NCI-H82 treated with DMSO at 0.1 percent for 48 hours (cell line): ENCODE data around the gene SLC35B2.

Source experiments
- DNase-seq: peaks from one replicate; lab custom pipeline; 2025; ENCODE audit not compliant: unreplicated experiment; lab: John Stamatoyannopoulos, UW

SLC35B2 gene

DNA sequence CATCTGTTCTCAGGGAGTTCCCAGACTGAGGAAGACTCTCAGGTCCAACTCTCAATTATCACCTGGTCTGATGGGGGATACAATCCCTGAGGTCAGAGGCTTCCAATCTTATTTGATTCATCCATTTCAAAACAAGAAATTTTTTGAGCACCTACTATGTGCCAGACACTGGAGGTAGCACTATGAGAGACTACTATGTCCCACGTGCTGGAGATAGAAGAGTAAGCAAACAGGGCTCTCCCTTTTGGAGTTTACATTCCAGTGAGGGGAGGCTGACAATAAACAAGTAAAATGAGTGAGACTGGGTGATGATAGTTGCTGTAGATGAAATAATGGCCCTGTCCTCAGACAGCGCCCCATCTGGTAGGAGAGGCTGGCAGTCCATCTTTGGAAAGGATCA lies 29.4 kb upstream of the SLC35B2 start:
- no peak for DNase-seq

DNA sequence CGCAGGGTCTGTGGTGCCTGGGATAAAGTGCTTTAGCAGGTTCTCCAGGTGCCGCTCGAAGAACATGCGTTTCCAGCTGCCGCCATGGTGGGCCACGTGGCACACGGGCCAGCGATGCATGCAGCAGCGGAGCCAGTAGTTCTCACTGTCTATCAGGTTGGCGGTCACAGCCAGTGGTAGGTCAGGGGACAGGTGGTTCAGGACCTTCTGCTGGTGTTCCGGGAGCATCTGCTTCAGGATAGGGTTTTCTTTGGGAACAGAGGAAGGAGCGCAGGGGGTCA lies 28.9 kb upstream of the SLC35B2 start:
- no peak for DNase-seq

DNA sequence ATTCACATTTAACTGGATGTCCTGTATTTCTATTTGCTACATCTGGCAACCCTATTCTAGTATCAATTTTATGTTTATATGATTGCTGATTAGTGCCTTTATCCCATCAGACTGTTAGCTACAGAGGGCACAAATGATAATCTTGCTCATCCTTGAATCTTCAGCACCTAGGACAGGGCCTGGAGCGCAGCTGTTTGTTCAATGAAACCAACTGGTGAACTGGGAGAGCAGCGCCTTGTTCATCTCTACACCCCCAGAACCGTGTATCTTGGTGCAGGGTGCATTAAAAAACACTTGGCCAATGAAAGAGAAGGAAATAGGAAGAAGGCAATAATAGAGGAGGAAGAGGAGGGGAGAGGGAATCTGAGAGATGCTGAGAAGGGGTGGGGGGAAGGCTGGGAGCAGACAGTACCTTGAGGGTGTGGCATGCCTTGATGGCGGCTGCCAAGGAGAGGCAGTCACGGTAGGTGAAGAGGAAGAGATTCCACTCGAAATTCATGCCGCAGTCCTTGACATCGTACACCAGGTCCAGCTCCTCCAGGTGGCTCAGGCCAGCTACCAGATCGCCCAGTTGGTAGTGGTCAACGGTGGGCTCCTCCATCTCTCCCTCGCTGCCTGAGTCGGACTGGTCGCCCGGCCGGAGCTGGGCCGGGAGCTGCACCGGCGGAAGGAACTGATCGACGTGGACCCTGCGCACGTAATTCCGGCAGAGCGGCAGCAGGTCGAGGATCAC lies 28.4 kb upstream of the SLC35B2 start:
- no peak for DNase-seq

DNA sequence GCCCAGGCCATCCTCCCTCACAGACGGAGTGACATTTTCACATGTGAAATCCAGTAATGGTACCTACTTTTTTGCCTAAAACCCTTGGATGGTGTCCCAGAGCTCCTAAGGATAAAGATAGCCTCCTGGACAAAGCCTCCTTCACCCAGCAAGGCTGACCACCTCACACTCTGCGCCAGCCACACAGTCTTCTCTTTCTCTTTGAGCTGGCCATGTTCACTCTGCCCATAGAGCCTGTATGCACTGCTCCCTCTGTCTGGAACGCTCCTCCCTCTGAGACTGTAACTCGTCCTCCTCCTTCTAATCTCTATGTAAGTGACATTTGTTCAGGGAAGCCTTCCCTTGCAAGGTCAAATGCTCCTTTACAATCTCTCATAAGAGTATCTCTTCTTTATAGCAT lies 27.5 kb upstream of the SLC35B2 start:
- DNase-seq: no peak

DNA sequence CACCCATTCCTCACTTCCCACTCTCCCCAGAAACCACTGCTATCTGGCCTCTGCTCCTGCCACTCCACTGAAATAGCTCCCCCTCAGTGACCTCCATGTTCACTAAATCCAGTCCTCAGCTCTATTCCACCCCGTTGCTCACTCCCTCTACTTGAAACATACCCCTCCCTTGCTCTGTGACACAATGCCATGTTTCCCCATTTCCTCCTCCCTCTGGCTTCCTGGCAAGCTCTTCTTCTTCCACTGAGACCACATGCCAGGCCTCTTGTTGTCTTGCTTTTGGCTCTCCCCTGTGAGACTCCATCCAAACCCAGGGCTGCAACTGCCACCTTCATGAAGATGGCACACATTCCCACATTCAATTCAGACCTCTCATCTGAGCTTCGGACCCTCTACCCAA lies 26.8 kb upstream of the SLC35B2 start:
- DNase-seq: no peak

DNA sequence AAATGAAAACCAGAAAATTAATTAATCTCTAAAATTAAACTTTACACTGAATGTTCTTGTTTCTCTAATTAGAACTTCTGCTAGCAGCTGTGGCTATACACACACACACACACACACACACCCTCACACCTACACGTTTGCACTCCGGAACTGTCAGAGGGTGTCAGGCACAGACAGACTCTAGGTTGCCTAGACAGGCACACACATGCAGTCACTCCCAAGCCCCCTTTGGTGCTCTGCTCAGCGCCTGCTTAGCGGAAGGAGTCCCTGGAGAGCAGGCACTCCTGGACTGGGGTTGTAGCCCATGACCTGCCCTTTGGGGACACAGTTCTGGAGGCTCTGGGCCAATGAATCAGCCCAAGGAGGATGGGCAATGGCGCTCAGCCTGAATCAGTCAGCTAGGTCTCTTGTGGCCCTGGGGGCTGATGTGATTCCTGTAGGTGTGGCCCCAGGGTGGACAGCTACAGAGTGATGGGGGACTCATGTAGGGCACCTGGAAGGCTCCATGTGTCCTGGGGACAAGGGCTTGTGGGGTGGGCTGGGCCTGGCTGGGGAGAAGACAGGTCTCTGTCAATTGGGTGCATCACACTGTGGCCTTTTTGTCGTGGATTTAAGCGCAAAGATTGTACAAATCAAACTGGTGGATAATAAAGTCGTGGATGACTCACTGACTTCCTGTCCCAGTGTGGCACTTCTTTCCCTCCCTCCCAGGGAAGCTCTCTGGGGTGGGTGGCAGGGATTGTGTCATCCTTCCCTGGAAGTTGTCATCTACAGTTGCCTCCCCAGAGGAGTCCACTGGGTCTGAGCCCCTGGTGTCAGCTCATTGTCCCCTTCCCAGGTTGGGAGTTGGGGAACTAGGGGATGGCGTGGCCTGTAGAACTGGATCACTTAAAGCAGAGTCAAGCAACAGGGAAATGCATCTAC lies 21.7 kb upstream of the SLC35B2 start:
- DNase-seq: no peak

DNA sequence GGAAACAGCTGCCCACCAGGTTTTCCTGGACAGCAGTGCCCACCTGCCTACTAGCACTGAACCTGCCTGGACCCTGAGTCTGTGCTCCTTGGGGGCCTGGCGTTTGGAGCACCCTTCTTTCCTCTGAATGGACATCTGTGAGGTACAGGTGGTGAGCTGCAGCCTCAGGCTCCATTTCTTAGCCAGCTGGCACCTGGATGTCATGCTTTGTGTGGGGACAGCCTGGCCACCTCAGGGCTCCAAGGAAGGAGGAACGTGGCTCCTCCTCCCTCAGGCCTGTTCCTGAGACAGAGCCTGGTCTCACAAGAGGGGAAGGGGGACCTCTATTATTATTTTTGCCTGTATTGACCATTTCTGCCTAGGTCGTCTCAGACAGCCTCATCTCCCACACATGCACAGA lies 21.0 kb upstream of the SLC35B2 start:
- DNase-seq: no peak

DNA sequence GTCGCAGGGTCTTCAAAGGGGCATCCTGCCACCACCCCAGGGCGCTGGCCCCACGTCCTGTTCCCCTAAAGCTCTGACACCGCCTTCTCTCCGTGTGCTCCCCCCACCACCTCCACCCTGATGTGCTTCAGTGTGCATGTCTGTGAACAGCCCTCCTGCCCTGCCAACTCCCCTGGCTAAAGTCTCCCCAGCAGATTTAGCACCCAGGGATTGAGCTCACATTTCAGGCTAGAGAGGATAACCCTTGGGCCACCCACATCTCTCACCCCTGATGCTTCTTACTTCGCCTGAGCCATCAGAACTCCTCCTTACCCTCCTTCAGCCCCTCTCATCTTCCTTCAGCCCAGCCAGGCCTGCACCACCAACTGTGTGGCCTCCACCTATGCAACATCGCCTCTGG lies 20.4 kb upstream of the SLC35B2 start:
- DNase-seq: no peak

DNA sequence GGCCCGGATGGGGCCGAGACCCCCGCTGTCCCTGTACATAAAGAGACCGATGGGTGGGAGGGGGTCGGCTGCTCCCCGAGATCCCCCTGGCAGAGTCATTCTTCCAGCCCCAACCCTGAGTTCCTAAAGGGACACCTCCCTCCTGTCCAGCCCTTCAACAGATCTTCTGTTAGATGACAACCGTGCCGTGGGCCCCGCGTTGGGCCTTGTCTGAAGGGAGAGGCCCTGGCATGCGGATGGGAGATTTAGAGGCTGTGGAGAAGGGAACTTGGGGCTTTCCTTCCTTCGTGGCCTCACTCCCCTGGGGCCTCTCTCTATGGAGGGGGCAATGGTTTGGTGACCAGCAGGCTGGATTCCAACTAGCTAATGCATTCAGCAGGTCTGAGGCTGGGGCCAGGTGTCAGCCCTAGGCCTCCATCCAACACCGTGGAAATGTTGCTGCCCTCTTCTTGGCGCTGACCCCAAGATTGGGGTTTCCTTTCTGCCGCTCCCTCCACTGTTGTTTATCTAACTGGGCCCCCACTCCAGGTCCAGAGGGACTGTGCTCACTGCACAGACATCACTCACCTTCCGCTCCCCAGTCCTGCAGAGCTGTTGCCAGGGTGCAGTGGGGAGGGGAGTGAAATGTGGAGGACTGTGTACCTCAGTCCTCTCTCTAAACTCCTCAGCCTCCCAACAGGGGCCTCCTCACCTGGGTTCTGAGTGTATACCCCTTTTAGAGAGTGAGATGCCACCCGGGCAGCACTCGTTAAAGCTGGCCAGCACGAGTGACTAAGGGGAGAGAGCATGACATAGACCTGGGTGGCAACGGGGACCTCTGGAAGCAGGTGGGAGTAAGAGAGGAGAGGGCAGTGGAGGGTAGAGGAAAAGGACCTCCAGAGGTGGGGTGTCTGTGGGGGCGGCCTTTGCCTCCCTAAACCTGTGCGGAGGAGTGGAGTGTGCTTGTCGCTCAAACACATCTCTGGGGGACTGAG lies 19.6 kb upstream of the SLC35B2 start:
- DNase-seq: no peak

DNA sequence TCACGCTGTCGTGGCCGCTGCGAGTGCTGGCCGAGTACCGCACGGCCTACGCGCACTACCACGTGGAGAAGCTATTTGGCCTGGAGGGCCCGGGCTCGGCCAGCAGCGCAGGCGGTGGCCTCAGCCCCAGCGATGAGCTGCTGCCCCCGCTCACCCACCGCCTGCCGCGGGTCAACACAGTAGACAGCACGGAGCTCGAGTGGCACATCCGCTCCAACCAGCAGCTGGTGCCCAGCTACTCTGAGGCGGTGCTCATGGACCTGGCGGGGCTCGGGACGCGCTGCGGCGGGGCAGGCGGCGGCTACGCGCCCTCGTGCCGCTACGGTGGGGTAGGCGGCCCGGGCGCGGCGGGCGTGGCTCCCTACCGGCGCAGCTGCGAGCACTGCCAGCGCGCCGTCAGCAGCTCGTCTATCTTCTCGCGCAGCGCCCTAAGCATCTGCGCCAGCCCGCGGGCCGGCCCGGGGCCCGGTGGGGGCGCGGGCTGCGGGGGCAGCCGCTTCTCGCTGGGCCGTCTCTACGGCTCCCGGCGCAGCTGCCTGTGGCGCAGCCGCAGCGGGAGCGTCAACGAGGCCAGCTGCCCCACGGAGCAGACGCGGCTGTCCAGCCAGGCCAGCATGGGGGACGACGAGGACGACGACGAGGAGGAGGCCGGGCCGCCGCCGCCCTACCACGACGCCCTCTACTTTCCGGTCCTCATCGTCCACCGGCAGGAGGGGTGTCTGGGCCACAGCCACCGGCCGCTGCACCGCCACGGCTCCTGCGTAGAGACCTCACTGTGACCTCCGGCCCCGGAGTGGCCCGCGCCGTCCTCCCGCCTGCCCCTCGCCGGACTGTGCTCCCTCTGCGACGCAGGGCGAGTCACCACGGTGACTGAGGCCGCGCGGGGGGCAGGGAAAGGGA lies 18.7 kb upstream of the SLC35B2 start:
- no peak for DNase-seq

DNA sequence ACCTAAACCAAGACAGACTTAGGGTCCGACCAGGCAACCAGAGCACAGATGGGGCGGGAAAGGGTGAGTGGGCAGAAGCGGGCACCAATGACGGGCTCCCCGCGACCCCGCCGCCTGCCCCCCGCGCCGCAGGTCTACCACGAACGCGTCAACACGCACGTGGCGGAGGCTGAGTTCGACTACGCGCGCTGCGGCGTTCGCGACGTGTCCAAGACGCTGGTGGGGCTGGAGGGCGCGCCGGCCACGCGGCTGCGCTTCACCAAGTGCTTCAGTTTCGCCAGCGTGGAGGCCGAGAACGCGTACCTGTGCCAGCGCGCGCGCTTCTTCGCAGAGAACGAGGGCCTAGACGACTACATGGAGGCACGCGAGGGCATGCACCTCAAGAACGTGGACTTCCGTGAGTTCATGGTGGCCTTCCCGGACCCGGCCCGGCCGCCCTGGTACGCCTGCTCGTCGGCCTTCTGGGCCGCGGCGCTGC lies 18.0 kb upstream of the SLC35B2 start:
- no peak for DNase-seq

DNA sequence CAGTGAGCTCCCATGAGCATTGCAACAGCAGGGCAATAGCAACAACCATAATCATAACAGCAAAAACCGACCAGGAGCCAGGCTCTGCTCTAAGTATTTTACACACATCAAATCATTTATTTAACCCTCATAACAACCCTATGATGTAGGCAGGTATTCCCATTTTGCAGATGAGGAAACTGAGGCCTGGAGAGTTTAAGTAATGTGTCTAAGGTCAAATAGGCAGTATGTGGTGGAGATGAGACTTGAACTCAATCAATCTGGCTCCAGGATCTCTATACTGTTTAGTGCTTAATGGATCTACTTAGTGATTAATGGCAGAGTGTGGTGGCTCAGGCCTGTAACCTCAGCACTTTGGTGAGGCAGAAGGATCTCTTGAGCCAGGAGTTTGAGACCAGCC lies 16.3 kb upstream of the SLC35B2 start:
- no peak for DNase-seq

DNA sequence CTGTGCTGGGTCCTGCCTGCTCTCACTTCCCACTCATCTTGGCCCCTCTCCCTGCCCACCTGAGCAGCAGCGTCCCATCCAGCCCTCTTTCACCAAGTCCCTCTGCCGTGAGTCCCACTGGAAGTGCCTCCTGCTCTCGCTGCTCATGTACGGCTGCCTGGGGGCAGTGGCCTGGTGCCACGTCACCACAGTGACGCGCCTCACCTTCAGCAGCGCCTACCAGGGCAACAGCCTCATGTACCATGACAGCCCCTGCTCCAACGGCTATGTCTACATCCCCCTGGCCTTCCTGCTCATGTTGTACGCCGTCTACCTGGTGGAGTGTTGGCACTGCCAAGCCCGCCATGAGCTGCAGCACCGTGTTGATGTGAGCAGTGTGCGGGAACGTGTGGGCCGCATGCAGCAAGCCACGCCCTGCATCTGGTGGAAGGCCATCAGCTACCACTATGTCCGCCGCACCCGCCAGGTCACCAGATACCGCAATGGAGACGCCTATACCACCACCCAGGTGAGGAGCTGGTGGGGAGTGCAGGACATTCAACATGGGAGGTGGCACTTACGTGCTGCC lies 15.8 kb upstream of the SLC35B2 start:
- no peak for DNase-seq

DNA sequence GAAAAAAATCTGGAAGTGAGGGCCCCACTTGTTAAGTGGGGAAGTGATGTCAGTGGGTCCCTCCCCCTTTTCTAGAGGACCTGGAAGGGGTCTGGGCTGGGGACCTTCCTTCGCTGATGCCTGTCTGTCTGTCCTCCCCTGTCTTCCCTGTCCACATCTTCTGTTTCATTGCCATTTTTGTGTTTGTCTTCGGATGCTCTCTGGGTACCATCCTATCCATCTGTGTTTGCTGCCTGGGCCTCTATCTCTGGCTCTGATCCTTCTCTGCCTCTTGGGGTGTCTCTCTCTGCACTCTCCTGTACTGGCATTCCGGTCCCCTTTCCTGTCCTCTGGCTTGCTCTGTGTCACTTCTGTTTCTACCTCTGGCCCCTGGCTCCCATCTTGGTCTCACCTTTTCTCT lies 15.2 kb upstream of the SLC35B2 start:
- DNase-seq: no peak

DNA sequence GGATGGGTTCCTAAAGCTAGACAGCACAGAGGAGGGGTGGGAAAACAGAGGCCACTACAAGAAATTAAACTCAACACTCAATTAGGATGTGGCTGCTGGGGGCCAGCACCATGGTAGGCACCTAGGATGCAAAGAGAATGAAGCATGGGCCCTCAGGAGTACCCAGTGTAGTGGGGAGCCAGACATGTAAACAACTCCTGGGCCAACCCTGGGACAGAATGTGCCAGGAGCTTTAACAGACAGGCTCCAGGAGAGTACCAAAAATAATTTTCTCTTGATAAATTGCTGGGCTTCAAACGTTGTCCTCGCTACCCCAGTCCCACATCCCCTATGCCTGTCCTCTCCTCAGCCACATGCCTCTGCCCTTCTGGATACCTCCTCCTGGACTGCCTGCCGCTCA lies 14.6 kb upstream of the SLC35B2 start:
- no peak for DNase-seq

DNA sequence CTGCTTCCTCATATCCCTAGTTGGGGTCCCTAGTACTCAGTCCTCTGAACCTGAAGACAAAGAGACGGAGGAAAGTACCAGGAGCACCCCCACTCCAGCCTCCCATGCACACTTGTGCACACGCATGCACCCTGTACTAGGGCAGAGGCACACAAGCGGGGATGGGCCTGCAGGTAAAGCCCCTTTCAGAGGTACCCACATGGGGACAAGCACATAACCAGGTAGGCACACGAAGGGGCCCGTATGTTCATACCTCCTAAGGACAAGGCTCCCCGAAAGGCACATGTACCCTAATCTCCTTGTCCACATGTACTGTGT lies 14.0 kb upstream of the SLC35B2 start:
- DNase-seq: no peak

DNA sequence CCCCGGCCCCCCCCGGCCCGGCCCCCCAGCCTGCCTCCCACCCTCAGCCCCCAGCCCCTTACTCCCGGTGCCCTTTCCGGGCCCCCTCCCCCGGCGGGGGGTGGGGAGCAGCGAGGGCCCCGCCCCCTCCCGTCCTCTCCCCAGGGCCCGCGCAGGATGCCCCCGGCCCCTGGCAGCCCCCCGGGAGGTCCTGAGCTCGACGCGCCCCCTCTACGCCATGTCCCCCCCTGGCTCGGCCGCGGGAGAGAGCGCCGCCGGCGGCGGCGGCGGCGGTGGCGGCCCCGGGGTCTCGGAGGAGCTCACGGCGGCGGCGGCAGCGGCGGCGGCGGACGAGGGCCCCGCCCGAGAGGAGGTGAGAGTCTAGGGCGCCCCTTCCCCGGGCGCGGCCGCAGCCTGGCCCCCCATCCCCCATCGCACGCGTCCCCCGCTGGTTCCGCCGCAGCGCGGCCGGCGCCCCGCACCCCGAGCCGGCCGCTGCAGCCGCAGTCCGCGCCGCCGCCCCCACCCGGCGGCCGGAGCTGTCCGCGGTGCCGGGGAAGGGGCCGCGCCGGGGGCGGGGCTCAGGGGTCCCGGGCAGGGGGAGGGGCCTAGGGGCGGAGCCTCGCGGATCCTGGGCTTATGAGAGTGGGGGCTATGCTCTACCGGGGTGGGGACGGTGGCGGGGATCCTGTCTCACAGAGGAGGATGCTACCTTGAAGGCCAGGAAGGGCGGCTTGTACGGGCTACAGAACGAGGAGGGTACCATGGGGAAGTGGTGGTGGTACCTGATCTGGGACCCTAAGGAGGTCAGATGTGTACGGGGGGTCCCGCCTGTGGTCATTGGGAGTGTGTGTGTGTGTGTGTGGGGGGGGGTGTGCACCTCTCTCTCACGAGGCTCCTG lies 13.4 kb upstream of the SLC35B2 start:
- no peak for DNase-seq

DNA sequence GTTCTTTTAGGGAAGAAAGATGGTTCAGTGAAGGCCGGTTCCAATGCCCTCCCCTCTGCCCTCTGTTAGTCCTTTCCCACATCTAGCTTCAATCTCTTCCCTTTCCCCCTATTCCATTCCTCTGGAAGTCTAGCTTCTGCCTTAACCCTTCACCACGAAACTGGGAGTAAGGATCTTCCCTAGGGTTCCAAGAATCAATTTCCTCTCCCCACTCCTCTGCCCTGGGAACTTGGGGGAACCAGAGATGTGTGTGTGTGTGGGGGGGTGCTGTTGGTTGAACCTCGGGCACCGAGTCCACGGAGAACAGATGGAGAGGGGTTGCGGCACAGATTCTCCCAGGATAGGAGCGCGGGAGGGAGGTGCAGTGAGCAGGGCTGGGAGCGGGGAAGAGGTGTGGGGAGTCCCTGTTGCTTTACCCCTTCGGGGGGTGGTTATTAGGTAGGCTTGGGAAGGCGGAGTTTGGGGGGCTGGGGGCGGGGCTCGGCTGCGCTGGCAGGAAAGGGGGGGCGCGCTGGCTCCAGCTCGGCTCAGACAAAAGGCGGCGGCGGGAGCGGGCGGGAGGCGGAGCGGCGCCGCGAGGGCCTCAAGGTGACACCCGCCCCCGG lies 12.7 kb upstream of the SLC35B2 start, which contains the start of gene TMEM151B:
TMEM151B (plus strand) TSS at position 530 of the 605 bp plus-strand sequence. CDS start 293 bp downstream, outside the sequence.
- DNase-seq: no peak
